HUES6 (cell line): Measurements from ENCODE around the gene FUCA1.

Source experiments
- H3K27ac ChIP-seq: 2 replicates; pipeline ENCODE4 v1.7.0; 2013; ENCODE audit warnings: low read depth, mild to moderate bottlenecking, low read length, inconsistent platforms
- H3K27me3 ChIP-seq: 2 replicates; pipeline ENCODE4 v1.6.1; 2013; ENCODE audit warnings: low read length; ENCODE audit not compliant: control insufficient read depth, insufficient read depth
- H3K36me3 ChIP-seq: 2 replicates; pipeline ENCODE4 v1.6.1; 2013; ENCODE audit warnings: low read length; ENCODE audit not compliant: control insufficient read depth, insufficient read depth
- H3K4me1 ChIP-seq: 2 replicates; pipeline ENCODE4 v1.6.1; 2013; ENCODE audit warnings: low read length; ENCODE audit not compliant: control insufficient read depth, insufficient read depth
- H3K4me3 ChIP-seq: 2 replicates; pipeline ENCODE4 v1.5.1; 2013; ENCODE audit warnings: low read depth, low read length
- H3K9ac ChIP-seq: one replicate; pipeline ENCODE4 v1.6.1; 2013; ENCODE audit warnings: mild to moderate bottlenecking, low read length
- H3K9me3 ChIP-seq: 2 replicates; pipeline ENCODE4 v1.6.1; 2013; ENCODE audit warnings: low read depth, low read length; ENCODE audit not compliant: control insufficient read depth, insufficient read depth

The FUCA1 gene

DNA sequence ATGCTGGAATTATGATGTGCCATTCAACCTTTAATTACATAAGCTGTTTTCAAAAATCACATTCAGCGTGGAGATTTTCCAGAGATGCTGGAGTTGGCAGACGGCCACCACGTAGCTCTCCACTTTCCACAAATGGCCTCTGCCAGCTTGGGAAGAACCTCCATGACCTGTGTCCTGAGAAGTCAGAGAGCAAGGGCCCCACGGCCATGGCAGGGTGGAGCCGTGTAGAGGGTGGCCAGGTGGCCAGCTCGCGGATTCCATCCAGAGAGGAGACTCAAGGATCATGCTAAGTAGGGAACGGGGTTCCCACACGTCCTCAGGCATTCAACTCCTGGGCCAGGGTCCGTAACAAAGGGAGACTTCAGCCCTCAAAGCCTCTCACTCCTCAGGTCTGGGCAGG lies 66.2 kb downstream of the FUCA1 start:
- Histone ChIP-seq H3K36me3 (peaks cover 21% of the 10 kb centered on the region), H3K4me3 (peak overlapping the region; percentile 74; the same call in 1 of the 2 replicates), H3K27ac (no peak overlapping the region), H3K4me1 (peaks cover 7% of the 10 kb centered on the region), H3K27me3 (peaks cover 8% of the 10 kb centered on the region; the same call in 1 of the 2 replicates), H3K9ac (no peak overlapping the region), H3K9me3 (no peaks in the 10 kb centered on the region)

DNA sequence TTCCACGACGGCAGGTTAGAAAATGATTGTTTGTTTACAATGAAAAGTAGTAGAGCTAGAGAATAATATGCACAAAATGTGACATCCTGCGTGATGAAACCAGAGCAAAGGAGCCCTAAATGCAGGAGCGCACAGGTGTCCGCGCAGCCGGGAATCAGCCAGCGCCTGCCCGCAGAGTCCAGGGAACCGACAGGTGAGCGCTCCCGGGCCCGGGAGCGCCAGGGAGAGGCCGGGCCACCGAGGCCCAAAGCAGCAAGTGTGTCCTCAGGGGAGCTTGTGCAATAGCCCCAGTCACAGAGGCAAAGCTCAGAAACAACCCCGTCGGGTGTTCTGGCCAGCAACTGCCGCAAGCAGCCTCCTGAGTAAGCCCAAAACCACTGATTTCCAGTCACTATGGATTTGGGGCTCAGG lies 66.7 kb downstream of the FUCA1 start:
- Histone ChIP-seq H3K4me1 (peaks cover 7% of the 10 kb centered on the region), H3K4me3 (peak overlapping the region; percentile 74), H3K9ac (peak overlapping the region; percentile 52), H3K27ac (no peak overlapping the region), H3K9me3 (no peaks in the 10 kb centered on the region), H3K36me3 (peaks cover 27% of the 10 kb centered on the region), H3K27me3 (peaks cover 8% of the 10 kb centered on the region; the same call in 1 of the 2 replicates)

DNA sequence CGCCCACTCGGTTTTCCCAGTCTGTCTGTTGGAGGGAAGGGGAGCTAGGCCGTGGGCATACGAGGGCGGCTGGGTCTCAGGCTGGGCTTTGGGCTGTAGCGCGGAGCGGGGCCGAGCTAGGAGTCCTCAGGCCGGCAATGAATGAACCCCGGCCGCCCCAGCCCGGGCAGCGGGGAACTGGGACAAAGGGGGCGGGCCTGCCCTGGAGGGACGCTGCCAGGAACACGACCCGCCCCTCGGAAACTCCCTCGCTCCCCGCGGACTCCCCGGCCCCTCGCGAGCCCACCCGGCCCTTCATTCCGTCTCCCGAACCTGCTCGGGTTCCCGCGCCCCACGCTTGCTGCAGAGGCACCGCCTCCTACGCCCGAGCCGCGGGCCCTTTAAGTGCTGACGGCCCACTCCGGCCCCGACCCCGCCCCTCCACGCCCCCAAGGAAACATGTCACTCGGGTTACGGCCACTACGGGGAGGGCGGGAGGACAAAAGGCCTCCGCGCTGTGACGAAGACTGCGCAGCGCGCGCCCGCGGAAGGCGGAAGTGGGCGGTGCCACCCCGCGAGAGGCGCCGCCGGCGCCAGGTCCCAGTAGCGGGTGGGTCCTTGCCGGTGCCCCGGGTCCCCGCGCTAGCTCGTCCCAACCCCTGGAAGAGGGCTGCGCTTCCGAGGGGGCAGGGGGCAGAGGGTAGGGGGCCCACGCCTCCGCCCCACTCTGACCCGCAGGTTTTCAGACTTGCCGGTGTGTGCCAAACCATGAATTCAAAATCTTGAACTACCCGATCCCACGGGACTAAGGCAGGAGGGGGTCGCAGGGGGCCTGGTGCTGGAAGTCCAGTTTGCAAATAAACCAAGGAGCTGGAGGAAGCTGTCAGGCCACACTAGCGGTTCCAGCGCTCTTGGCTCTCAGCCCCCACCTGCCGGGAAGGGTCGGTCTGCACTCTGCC lies 67.4 kb downstream of the FUCA1 start, which contains the start of gene GALE:
GALE (minus strand) TSS at position 355 of the 938 bp plus-strand sequence. CDS start 1,747 bp downstream, outside the sequence.
- H3K9me3 ChIP-seq: no peaks in the 10 kb centered on the region
- H3K27me3 ChIP-seq: peaks cover 8% of the 10 kb centered on the region; the same call in 1 of the 2 replicates
- peaks cover 7% of the 10 kb centered on the region for H3K4me1 ChIP-seq
- peak within 1 kb of the TSS; percentile 90 for H3K9ac ChIP-seq
- H3K4me3 ChIP-seq: peak within 1 kb of the TSS; percentile 74
- peak within 1 kb of the TSS; percentile 39; the same call in 1 of the 2 replicates for H3K27ac ChIP-seq
- peaks cover 32% of the 10 kb centered on the region for H3K36me3 ChIP-seq

DNA sequence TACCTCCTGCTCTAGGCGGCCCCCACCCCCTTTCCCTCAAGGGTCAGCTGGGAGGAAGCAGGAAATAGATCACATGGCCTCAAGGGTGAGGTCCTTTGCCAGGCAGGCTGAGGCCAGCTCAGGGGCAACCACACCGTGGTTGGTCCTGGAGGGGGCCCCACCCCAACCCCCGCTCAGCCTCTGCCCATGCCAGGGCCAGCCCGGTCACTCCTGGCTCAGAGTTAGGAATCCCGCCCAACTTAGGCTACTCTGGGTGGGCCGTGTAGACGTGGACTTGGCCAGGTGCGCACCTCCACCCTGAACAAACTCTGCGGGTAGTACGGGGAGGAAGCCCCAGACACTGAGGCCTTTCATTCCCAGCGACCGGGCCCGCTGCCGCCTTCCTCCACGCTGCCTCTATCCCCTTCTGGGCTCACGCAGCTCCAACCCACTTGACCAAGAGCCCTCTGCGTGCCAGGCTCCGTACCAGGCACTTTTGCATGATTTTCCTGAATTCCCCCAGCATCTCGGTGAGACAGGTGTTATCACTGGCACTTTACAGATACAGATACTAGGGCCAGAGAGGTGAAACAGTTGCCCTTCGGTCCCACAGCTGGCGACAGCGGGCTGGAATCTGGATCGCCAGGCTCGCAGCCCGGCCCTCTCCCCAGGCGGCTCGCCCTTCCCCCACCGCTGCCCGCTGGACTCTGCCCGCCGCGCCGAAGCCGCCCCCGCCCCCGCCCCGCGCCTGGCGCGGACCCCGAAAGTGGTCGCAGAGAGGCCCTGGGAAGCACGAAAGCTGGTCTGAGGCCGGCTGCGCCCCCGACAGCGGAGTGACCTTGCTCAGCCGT lies 68.3 kb downstream of the FUCA1 start:
- Histone ChIP-seq H3K9me3 (no peaks in the 10 kb centered on the region), H3K9ac (peak overlapping the region; percentile 90), H3K4me1 (peaks cover 7% of the 10 kb centered on the region), H3K27me3 (peaks cover 8% of the 10 kb centered on the region; the same call in 1 of the 2 replicates), H3K36me3 (peaks cover 36% of the 10 kb centered on the region), H3K27ac (peak overlapping the region; percentile 39; the same call in 1 of the 2 replicates), H3K4me3 (peak overlapping the region; percentile 74)

DNA sequence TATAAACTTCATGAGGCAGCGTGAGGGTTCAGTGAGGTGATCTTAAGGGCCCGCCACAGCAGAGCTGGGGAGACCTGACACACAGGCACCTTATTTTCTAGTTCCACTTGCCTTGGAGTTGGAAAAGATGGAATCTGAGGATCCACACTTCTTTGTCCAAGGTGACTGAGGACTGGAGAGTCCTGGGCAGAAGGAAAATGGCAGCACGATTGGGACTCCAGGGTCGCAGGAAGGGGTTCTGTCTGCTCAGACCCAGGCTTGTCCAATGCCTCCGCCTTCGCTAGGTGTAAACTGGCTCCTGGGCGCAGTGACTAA lies 68.9 kb downstream of the FUCA1 start:
- H3K27me3 ChIP-seq: peaks cover 8% of the 10 kb centered on the region; the same call in 1 of the 2 replicates
- H3K27ac ChIP-seq: peak overlapping the region; percentile 39; the same call in 1 of the 2 replicates
- peak overlapping the region; percentile 74 for H3K4me3 ChIP-seq
- peaks cover 40% of the 10 kb centered on the region for H3K36me3 ChIP-seq
- H3K4me1 ChIP-seq: peaks cover 7% of the 10 kb centered on the region
- peak overlapping the region; percentile 90 for H3K9ac ChIP-seq
- H3K9me3 ChIP-seq: no peaks in the 10 kb centered on the region

DNA sequence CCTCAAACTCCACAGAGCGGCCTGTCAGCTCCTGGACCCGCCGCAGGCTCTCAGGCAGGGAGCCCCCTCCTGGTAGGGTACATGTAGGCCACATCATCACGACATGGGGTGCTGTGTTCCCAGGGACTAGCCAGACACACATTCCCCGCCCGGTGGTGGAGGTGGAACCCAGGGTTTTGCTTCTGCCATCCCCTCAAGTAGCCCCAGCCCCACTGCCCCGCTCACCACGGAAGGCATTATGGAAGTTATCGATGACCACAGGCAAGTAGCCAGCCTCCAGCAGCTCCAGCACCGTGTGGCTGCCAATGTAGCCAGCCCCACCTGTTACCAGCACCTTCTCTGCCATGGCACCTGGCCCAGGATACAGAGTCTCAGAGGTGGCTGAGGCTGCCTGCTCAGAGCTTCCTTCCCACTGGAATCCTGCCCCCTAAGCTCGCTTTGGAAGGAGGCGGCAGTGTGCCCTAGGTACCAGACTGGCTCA lies 69.4 kb downstream of the FUCA1 start:
- Histone ChIP-seq H3K4me3 (peak overlapping the region; percentile 74; the same call in 1 of the 2 replicates), H3K36me3 (peaks cover 43% of the 10 kb centered on the region), H3K27ac (no peak overlapping the region; the same call in 1 of the 2 replicates), H3K27me3 (peaks cover 8% of the 10 kb centered on the region; the same call in 1 of the 2 replicates), H3K9ac (peak overlapping the region; percentile 90), H3K9me3 (no peaks in the 10 kb centered on the region), H3K4me1 (peaks cover 7% of the 10 kb centered on the region)

DNA sequence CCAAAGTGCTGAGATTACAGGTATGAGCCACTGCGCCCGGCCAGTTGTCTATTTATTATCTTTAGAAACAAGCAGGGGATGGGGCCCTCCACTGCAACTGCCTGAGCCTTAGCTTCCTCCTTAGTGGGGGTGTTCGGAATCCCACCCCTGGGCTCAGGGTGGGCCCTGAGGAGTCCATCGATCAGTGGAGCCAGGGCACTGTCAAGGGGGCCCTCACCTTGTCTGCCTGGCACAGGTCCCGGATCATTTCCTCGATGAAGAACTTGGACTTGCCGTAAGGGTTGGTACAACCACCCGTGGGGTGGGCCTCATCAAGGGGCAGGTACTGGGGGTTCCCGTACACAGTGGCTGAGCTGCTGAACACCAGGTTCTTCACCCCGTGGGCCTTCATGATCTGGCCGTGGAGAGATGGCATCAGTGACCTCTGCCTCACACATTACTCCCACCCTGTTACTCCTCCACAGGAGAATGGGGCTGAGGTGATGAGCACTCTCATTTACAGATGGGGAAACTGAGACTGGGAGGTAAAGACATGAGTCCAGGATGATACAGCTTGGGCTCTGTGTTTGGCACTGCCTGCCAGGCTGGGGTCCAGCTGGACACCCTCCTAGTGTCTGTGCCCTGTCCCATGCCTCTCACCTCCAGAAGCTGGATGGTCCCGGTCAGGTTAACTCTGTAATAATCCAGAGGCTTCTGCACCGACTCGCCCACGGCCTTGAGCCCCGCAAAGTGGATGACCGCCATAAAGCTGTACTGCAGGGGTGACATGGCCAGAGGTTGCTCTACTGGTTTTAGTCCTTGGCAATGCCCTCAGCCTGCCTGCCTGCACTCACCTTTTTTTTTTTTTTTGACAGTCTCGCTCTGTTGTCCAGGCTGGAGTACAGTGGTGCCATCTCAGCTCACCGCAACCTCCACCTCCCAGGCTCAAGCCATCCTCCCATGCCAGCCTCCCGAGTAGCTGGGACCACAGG lies 70.3 kb downstream of the FUCA1 start:
- Histone ChIP-seq H3K9ac (no peak overlapping the region), H3K9me3 (no peaks in the 10 kb centered on the region), H3K4me1 (peaks cover 7% of the 10 kb centered on the region), H3K4me3 (no peak overlapping the region), H3K36me3 (peaks cover 51% of the 10 kb centered on the region), H3K27ac (no peak overlapping the region), H3K27me3 (peaks cover 8% of the 10 kb centered on the region; the same call in 1 of the 2 replicates)

DNA sequence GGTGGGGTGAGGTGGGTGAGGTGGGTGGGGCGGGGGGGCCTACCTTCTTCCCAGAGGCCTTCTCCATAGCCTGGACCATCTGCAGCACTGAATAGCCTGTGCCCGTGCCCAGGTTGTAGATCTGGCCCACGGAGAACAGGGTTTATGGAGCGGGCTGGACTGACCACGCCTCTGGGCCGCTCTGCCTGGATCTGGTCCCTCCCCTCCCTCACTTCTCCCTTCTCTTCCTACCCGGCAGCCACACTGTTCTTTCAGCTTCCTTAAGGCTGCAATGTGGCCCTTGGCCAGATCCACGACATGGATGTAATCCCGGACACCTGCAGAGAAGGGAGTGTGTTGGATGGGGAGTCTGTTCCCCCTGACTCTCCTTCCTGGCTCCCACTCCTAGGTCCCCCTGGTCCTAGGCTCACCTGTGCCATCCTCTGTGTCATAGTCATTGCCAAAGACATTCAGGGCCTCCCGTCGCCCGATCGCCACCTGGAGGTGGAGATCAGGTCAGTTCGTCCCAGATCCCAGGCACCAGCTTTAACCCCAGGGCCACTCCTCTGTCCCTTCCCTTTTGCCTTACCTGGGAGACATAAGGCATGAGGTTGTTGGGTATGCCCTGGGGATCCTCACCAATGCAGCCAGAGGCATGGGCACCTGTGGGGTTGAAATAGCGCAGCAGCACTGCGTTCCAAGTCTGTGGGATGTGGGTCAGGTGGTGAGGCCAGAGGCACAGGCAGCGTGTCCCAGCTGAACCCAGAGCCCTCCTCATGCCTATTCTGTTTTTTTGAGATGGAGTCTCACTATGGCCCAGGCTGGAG lies 71.4 kb downstream of the FUCA1 start:
- no peak overlapping the region for H3K27ac ChIP-seq

DNA sequence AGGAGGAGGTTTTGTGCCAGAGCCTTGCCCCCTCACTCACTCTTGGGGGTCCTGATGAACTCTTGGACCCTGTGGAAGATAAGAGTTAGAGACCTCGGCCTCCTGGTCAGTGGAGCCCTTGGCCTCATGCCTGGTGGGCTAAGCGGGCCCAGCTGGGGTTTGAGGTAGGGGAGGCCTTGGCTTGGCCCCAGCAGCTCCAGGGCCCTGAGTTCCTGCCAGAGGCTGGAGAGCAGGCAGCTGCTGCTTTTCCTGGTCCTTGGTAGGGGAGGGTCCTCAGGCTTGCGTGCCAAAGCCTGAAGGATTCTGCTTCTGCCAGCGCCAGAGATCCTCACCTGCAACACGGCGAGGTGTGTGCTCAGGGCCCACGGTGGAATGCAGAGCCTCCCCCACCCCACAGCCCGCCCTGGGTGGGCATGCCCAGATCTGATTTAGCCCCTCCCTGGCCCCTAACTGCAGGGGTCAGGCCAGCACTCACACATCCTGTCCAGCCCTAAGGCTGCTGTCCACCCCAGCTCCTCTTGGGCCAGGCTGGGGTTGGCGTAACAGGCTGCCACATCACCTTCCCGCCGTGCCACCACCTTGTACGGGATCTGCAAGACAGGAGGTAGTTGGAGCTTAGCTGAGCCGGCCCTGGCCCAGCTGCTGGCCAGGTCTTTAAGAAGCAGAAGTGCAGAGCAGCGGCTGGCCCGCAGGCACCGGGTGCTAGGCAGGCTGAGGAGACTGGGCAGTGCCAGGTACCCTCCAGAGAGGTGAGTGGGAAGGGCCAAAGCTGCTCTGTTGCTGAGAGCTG lies 72.2 kb downstream of the FUCA1 start:
- no peaks in the 10 kb centered on the region for H3K27me3 ChIP-seq
- peaks cover 12% of the 10 kb centered on the region for H3K4me1 ChIP-seq
- no peaks in the 10 kb centered on the region for H3K9me3 ChIP-seq
- no peak overlapping the region for H3K4me3 ChIP-seq
- no peak overlapping the region for H3K27ac ChIP-seq
- H3K36me3 ChIP-seq: peaks cover 51% of the 10 kb centered on the region
- no peak overlapping the region for H3K9ac ChIP-seq

More for the DNA sequence above, 71.4 kb downstream of the FUCA1 start:
- H3K27me3 ChIP-seq: peaks cover 2% of the 10 kb centered on the region; the same call in 1 of the 2 replicates
- H3K9me3 ChIP-seq: no peaks in the 10 kb centered on the region
- H3K4me1 ChIP-seq: peaks cover 12% of the 10 kb centered on the region
- no peak overlapping the region for H3K9ac ChIP-seq
- H3K36me3 ChIP-seq: peaks cover 51% of the 10 kb centered on the region
- no peak overlapping the region for H3K4me3 ChIP-seq
